Globus pallidus (tissue), 1 donor: ENCODE results near the gene NKAIN2.
"Not testable (repeated sequence)": the region's sequence is repeated elsewhere in the genome, so short reads cannot be mapped to it uniquely, and the experiment has no call there.

Experiments used
- DNase-seq: peaks from one replicate; pipeline ENCODE4 v3.0.0-alpha.2; 2015; ENCODE audit warnings: low spot score

The NKAIN2 gene

DNA sequence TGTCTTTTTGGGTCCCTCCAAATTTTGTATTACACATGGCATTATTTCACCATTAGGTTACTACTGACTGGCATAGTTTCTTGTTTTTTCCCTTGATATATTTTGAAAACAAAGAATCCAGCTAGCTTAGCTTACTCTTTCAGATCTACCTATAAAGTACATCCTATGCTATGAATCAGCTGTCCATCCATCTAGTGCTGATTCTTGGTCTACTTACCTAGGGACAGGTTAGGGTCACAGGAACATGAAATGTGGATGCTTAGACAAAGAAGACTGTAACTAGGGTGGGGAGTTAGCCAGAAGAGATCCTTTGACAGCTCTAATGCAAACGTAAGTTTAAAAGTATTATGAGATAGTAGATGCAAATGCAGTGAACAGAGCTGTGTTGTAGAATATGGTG, 91.7 kb downstream of the NKAIN2 start:
- no peak for DNase-seq

DNA sequence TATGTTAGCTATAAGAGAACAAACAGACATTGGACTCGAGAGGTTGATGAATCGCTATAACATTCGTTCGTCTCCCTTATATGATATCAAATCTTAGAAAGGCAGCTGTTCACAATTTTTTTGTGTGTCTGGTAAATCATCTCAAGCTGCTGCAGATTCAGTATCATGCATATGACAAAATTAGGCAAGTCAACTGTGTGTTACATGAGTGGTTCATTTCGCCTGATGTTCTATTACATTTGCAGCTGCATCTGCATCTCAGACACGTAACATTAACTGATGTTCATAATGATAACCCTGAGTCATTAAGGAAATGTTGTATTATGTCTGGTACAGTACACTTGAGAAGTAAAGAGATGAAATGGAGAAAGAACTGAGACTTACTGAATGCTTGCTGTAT, 92.1 kb downstream of the NKAIN2 start:
- no peak for DNase-seq

GRCh38 chr6:123896869-123897268, 93.2 kb downstream of the NKAIN2 start:
- DNase-seq, result no peak

DNA sequence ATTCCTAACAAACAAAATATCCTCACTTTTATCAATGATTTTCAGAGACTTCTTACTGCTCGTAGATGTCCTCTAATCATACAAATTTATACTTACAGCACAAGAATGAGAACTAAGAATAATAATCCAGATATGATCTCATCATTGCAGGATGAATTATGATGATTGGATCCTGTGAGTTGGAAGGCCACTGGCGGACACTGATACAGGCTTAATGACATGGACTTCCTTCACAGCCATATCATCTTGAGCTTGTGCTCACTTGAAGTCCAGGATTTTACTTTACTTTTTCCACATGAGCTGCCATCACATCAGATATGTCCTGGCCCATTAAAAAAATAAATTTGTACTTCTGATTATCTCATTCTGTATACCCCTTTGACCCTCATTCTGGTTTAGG, 94.3 kb downstream of the NKAIN2 start:
- DNase-seq, result no peak

- no peak for DNase-seq
Measured at GRCh38 chr6:123898665-123899064, 95.0 kb downstream of the NKAIN2 start.

DNA sequence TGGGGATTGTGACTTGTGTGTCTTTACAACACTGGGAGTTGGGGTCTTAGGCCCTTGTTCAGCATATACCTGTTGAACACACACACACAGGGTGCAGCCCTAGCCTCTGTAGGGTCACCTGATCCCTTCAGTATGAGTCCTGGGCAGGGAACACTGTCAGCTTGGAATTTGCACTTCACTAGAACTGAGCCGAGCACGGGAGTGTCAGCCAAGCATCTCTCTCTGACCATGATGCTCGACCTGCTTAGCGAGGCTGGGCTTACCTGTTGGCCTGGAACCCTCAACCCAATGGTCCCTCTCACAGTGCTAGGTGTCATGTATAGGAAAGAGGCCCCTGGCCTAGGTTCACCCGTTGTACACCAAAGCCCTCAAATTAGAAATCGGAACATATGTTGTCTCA, 96.1 kb downstream of the NKAIN2 start:
- DNase-seq, result no peak

DNA sequence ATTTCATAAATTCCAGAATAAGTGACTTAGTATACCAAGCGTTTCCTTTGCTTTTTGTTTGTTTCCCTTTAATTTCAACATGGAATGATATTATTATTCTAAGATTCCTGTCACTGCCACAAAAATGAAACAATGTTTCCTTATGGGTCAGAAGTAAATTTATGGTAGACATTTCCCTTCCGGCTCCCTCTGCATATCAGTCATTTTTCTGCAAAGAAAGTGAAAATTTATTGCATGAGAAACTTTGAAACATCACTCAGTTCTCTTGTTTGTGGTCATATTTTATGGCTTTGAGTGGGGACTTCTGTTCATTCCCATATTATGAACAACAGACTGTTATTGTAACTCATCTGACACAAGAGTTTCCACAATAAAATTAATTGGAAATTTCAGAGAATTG, 97.8 kb downstream of the NKAIN2 start:
- no peak for DNase-seq

DNA sequence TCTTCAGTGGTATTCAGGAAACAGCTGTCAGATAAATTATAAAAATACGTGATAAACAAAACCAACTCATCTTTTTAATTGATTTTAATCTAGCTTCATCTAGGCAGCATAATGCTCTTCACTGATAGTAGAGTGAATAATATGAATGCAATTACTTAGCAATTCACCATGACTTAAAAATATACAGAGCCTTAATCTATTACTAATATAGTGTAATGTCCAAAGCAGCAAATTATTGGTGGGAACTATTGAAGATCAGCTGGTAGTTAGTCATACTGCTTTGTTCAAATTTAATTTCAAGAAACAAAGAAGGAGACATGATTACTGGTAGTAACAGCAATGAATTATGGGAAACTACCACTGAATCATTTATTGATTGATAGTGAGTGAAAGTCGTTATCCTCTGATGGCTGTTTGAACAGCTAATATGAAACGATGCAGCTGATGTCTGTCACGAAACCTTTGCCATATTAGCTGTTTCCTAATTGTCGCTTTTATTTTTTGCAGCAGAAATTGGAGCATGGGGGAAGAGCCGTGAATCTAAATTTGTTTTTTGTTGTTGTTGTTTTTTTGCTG, 99.2 kb downstream of the NKAIN2 start:
- DNase-seq, result no peak

- DNase-seq, result no peak
Measured at GRCh38 chr6:123904228-123904627, 100.6 kb downstream of the NKAIN2 start.

- DNase-seq, result no peak
Measured at GRCh38 chr6:123908797-123909196, 105.1 kb downstream of the NKAIN2 start.

DNA sequence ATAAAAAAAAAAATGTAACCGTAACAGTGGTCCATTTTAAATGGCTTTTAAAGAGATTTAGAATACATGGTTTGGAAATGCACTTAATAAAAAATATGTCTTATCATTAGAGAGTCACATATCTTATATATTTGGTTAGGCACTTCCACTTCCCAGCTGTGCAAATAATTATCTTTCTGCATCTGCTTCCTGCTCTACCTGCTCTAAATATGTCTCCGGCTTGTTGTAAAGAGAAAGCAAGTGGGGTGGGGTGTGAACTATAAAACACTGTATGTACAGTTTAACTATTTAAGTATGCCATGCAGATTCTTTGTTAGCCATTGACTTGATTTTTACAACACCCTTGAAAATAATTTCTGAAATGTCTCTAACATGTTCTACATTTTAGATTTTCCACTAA, 106.3 kb downstream of the NKAIN2 start:
- DNase-seq, result no peak

DNA sequence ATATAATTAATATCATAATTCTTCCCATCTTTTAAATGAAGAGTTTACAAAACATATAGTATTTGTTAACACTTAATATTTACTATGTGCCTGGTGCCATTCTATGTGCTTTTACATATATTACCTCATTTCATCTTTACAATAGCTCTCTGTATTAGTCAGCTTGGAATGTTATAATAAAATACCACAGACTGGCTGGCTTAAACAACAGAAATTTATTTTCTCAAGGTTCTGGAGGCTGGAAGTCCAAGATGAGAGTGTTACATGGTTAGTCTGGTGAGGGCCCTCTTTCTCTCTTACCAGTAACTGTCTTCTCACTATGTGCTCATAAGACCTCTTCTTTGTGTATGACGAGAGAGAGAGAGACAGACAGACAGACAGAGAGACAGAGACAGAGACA, 110.2 kb downstream of the NKAIN2 start:
- no peak for DNase-seq

DNA sequence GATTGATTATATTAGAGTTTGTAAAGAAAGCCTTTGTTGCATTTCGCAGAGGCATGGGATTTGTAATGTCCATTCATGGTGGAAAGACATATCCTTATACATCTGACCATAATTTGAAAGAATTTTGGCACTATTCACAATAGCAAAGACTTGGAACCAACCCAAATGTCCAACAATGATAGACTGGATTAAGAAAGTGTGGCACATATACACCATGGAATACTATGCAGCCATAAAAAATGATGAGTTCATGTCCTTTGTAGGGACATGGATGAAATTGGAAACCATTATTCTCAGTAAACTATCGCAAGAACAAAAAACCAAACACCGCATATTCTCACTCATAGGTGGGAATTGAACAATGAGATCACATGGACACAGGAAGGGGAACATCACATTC, 119.7 kb downstream of the NKAIN2 start:
- DNase-seq, result not testable (repeated sequence)

- no peak for DNase-seq
Measured at GRCh38 chr6:123925350-123925749, 121.7 kb downstream of the NKAIN2 start.

DNA sequence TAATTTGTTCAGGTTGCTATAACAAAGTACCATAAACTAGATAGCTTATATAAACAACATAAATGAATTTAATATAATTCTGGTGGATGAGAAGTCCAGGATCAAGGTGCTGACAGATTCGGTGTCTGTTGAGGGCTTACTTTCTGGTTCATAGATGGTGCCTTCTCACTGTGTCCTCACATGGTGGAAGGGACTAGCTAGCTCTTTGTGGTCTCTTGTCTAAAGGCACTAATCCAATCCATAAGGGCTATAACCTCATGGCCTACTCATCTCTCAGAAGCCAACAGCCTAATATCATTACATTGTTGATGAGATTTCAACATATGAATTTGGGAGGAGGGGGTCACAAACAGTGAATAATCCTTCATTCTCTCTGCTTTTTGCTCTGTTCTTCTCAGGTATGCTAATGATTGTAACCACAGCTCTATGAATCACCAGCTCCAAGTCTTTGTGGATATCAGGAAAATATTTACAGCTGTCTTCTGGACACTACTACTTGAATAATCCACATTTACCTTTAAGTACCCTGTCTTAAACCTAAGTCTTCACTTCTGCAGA, 122.3 kb downstream of the NKAIN2 start:
- no peak for DNase-seq

GRCh38 chr6:123928529-123928928, 124.9 kb downstream of the NKAIN2 start:
- DNase-seq, result no peak

- DNase-seq, result no peak
Measured at GRCh38 chr6:123931928-123932327, 128.3 kb downstream of the NKAIN2 start.

- no peak for DNase-seq
Measured at GRCh38 chr6:123940551-123940950, 136.9 kb downstream of the NKAIN2 start.

DNA sequence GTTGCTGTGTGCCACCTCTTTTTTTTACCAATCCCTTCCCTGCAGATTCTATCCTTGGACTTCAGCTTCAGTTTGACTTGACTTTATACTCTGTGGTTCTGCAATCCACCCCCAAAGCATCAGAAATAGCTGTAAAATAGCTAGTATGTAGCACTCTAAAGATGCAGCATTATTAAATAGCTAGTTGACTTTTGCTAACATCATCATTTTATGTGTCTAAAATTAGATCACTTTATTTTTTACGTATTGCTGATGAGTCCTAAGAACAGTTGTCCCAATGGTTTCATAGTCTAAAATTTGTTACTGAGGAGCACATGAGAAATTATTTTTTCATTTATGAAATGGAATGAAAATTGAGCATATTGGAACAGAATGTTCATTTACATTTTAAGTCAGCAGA, 138.2 kb downstream of the NKAIN2 start:
- DNase-seq, result no peak

DNA sequence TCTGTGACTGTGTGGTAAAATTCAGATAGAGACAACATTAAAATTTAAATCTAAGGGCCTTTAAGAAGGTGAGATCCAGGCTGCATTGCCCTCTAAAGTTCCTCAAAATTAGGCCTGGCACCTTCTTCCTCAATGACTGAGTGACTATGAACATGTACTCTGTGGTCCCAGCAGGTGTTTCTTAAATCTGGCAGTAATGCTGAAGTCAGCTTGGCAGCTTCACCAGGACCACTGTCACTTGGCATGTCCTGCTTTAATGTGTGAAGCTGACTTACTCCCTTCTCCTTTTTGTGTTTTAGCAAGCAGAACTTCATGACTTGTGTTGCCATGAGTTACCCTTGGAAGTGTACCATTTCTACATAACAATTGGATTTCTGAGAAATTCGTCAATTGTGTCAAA, 141.7 kb downstream of the NKAIN2 start:
- no peak for DNase-seq

GRCh38 chr6:123953920-123954319, 150.3 kb downstream of the NKAIN2 start:
- no peak for DNase-seq

- DNase-seq, result no peak
Measured at GRCh38 chr6:123956492-123957139, 153.0 kb downstream of the NKAIN2 start.

GRCh38 chr6:123962508-123962907, 158.8 kb downstream of the NKAIN2 start:
- no peak for DNase-seq

DNA sequence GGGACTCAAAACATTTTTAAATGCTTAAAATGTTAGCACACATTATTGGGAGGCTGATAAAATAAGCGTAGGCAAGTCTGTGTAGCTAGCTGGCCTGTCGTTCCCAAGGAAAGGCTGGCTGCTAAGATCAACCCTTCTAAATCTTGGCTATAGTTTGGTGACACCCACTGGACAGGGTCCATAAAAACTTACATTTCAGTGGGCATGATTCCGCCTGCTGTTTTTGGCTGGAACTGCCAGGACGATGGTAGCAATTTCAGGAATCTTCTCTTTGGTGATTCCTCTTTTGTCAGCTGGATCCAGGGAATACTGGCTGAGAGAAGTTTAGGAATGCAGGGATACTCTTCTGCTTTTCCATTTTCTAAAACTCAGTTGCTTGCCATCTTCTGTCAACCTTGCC, 162.2 kb downstream of the NKAIN2 start:
- peak; percentile 67 for DNase-seq
